Fibroblast of the aortic adventitia (primary cell): ENCODE results near the gene MMP20. TPM values are rescaled to one million over a fixed set of nuclear protein-coding genes. Genes with fewer than 3 reads are reported as not detected.

Experiments
- DNase-seq: peaks from one replicate; pipeline ENCODE4 v3.0.0-alpha.2; 2010; ENCODE audit warnings: low read depth
- H3K4me3 ChIP-seq: 2 replicates; pipeline ENCODE4 v1.5.1; 2011; ENCODE audit warnings: low read depth, mild to moderate bottlenecking, control low read depth, low read length, moderate library complexity
- CTCF ChIP-seq: IDR thresholded peaks from 2 replicates; pipeline ENCODE4 v1.5.1; 2011; ENCODE audit warnings: mild to moderate bottlenecking, low read length, control low read depth, inconsistent platforms; ENCODE audit not compliant: insufficient read depth
- total RNA-seq: library from RNA; depleted of rRNA; stranded (reverse); fragments of >200 nt; gene quantifications from 2 replicates; pipeline ENCODE4 v1.2.3, GENCODE V29; 2012; ENCODE audit warnings: low replicate concordance

The MMP20 gene
- total RNA-seq, 1 donor: not detected

GRCh38 chr11:102596578-102596977, 28.6 kb downstream of the MMP20 start:
- no peak for TF ChIP-seq CTCF
- no peak overlapping the region for H3K4me3 ChIP-seq

GRCh38 chr11:102592634-102593581, 32.2 kb downstream of the MMP20 start:
- TF ChIP-seq CTCF: peak; percentile 60
- peak; percentile 48 for DNase-seq
- no peak overlapping the region for H3K4me3 ChIP-seq

More at GRCh38 chr11:102596578-102596977, 28.6 kb downstream of the MMP20 start:
- no peak for DNase-seq

GRCh38 chr11:102592131-102592530, 33.0 kb downstream of the MMP20 start:
- H3K4me3 ChIP-seq: no peak overlapping the region
- DNase-seq: no peak
- TF ChIP-seq CTCF: no peak

GRCh38 chr11:102591160-102591718, 33.9 kb downstream of the MMP20 start:
- no peak for TF ChIP-seq CTCF
- H3K4me3 ChIP-seq: no peak overlapping the region
- DNase-seq: no peak

DNA sequence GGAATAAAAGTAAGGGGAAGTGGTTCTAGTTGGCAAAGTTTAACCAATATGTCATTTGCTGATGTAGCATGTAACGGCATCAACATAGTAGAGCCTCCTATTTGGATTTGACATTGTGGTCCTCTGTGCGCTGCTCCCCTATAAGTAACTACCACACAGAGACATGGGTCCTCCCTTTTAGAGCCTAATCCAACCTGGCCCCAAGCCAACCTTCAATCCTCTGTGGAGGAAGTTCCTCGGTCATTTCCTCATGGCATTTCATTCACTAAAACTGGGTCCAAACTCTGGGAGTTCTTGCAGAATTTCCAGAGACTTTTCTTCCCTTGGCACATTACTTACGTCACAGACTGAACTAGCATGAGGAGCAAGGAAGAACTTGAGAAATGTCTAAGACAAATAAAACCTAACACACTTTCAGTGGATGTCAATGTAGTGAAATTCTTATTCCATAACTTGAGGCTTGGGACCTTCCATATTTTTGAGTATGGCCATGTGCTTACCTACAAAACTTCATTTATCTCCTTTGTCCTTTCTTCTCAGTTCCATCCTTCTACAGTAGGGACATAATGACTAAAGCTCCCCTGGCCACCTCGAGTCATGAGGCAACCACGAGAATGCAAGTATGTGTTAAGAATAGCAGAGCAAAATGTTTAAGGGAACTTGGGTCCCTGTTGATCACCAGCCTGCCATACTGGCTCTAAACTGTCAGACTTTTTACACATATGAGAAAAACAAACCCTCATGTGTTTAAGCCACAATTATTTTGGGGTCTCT, 34.7 kb downstream of the MMP20 start:
- H3K4me3 ChIP-seq: no peak overlapping the region
- TF ChIP-seq CTCF: no peak
- DNase-seq: no peak

DNA sequence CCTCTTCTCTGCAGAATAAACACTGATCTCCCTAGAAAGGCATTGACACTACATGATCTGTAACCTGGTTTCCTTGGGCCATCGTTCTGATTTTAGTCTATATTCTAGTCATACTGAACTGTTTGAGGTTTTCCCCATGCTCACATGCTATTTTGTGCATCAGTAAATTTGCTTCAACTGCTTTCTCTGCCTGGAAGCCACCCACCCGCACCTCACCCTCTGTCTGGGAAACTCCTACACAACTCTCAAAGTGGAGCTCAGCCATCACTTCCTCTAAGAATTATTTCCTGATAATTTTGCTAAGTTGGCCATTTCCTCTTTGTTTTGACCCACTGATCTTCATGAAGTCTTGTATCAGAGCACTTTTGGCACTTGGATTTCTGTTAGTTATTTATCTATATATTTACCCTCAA, 36.1 kb downstream of the MMP20 start:
- DNase-seq: no peak
- TF ChIP-seq CTCF: no peak
- H3K4me3 ChIP-seq: no peak overlapping the region
